Colonic mucosa (tissue), 4 donors: ENCODE data around the gene IDNK. TPM values are rescaled to one million over a fixed set of nuclear protein-coding genes. Genes with fewer than 3 reads are reported as not detected.

Experiments
- DNase-seq: peaks from one replicate; pipeline ENCODE4 v3.0.0-alpha.2; 2020
- H3K27ac ChIP-seq: fragments of 200-600 bp; one replicate; pipeline ENCODE4 v1.8.0; 2021
- H3K27me3 ChIP-seq: fragments of 200-600 bp; one replicate; pipeline ENCODE4 v1.8.0; 2021
- H3K36me3 ChIP-seq: fragments of 200-600 bp; one replicate; pipeline ENCODE4 v1.8.0; 2021
- H3K4me1 ChIP-seq: fragments of 200-600 bp; one replicate; pipeline ENCODE4 v1.8.0; 2021; ENCODE audit warnings: mild to moderate bottlenecking
- H3K4me3 ChIP-seq: fragments of 200-600 bp; one replicate; pipeline ENCODE4 v1.8.0; 2021
- H3K9ac ChIP-seq, 2 donors: one replicate each; pipeline ENCODE4 v1.7.0; 2013; ENCODE audit warnings: control low read depth in 2 of 2, low read depth in 2 of 2, low read length in 2 of 2
- H3K9me3 ChIP-seq: fragments of 200-600 bp; one replicate; pipeline ENCODE4 v1.8.0; 2021
- intact Hi-C: fragments of 100-400 bp; cut with DNase I; formaldehyde crosslinking; loops from one replicate; pipeline ENCODE4 v1.14.1; 2022
- total RNA-seq, 2 donors: library from RNA; stranded (reverse); fragmentation: NEBNext Ultra II Directional in 1 of 2; extraction: Animal tissue kit (Norgen Biotek cat#: 25700) in 1 of 2; gene quantifications; one replicate each; pipeline ENCODE4 v1.2.1, GENCODE V29; 2021
- TF ChIP-seq, protein P1 (sequence below): fragments of 200-600 bp; IDR thresholded peaks from one replicate; pipeline ENCODE4 v1.8.0; 2022; ENCODE audit warnings: antibody characterized with exemption, mild to moderate bottlenecking
- donor health status: healthy.
- donor health status: DM: no; HTN: no; CAD: no.
- donor health status: DM: no; HTN: no; CAD: no.

The IDNK gene
- total RNA-seq, 2 donors from 2014 or later, result 4.9 to 7.4 TPM

- no peaks in the 10 kb centered on the region for H3K9me3 ChIP-seq
- no peak overlapping the region for H3K4me3 ChIP-seq
- no peak overlapping the region for H3K27ac ChIP-seq
- no peaks in the 10 kb centered on the region for H3K4me1 ChIP-seq
- no peak for DNase-seq
- H3K36me3 ChIP-seq, result no peaks in the 10 kb centered on the region
- TF ChIP-seq, protein P1, sequence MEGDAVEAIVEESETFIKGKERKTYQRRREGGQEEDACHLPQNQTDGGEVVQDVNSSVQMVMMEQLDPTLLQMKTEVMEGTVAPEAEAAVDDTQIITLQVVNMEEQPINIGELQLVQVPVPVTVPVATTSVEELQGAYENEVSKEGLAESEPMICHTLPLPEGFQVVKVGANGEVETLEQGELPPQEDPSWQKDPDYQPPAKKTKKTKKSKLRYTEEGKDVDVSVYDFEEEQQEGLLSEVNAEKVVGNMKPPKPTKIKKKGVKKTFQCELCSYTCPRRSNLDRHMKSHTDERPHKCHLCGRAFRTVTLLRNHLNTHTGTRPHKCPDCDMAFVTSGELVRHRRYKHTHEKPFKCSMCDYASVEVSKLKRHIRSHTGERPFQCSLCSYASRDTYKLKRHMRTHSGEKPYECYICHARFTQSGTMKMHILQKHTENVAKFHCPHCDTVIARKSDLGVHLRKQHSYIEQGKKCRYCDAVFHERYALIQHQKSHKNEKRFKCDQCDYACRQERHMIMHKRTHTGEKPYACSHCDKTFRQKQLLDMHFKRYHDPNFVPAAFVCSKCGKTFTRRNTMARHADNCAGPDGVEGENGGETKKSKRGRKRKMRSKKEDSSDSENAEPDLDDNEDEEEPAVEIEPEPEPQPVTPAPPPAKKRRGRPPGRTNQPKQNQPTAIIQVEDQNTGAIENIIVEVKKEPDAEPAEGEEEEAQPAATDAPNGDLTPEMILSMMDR, result no peak
- H3K27me3 ChIP-seq, result no peaks in the 10 kb centered on the region
- no peak overlapping the region for H3K9ac ChIP-seq
- intact Hi-C loops, result no loop called here
Measured at GRCh38 chr9:83656032-83656680, 33.2 kb downstream of the IDNK start.

- intact Hi-C loops, result no loop called here
- H3K27me3 ChIP-seq, result no peaks in the 10 kb centered on the region
- peaks cover 7% of the 10 kb centered on the region for H3K36me3 ChIP-seq
Measured at GRCh38 chr9:83656952-83657351, 34.0 kb downstream of the IDNK start.

DNA sequence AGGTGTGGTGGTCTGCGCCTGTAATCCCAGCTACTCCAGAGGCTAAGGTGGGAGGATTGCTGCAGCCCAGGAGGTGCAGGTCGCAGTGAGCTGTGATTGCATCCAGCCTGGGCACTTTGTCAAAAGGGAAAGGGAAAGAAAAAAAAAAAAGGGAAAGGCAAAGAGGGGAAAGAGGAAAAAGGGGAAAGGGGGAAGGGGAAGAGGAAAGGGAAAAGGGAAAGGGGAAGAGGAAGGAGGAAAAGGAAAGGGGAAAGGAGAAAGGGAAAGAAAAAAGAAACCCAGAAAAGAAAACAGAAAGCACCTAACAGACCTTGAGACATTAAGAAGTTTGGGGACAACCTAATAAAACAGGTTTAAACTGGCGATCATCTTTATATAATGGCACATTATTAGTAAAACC, 40.0 kb downstream of the IDNK start:
- Histone ChIP-seq H3K9me3 (no peaks in the 10 kb centered on the region), H3K36me3 (peaks cover 14% of the 10 kb centered on the region), H3K27ac (no peak overlapping the region), H3K4me1 (no peaks in the 10 kb centered on the region), H3K9ac (no peak overlapping the region), H3K4me3 (no peak overlapping the region), H3K27me3 (no peaks in the 10 kb centered on the region)
- no peak for DNase-seq
- TF ChIP-seq, protein P1, result no peak
- intact Hi-C loops, result no loop called here

More at GRCh38 chr9:83656952-83657351, 34.0 kb downstream of the IDNK start:
- no peak overlapping the region for H3K9ac ChIP-seq
- TF ChIP-seq, protein P1, result no peak
- no peaks in the 10 kb centered on the region for H3K9me3 ChIP-seq
- H3K4me1 ChIP-seq, result no peaks in the 10 kb centered on the region
- DNase-seq, result no peak
- no peak overlapping the region for H3K27ac ChIP-seq
- no peak overlapping the region for H3K4me3 ChIP-seq

GRCh38 chr9:83665580-83666200, 42.7 kb downstream of the IDNK start:
- Histone ChIP-seq H3K27ac (no peak overlapping the region), H3K4me3 (no peak overlapping the region), H3K36me3 (peaks cover 14% of the 10 kb centered on the region), H3K9me3 (no peaks in the 10 kb centered on the region), H3K4me1 (no peaks in the 10 kb centered on the region), H3K27me3 (no peaks in the 10 kb centered on the region), H3K9ac (no peak overlapping the region)
- TF ChIP-seq, protein P1, result no peak
- intact Hi-C loops, result no loop called here
- no peak for DNase-seq

DNA sequence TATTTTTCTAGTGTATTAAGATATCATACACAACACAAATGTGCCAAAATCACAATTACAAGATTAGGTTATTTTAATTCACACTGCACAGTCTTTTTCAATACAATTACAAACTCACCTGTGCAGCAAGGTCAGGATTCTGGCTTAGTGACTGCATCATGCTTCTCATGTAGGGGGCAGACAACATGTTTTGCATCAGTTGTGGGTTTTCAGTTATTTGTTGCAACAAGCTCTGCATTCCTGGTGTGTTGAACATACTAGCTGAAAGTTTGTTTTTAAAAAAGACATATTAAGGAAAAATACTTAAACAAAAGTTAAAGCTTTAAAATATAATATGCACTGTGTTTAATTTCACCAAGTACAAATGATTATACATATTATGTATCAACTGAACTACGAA, 46.1 kb downstream of the IDNK start:
- Histone ChIP-seq H3K4me1 (no peaks in the 10 kb centered on the region), H3K9ac (no peak overlapping the region), H3K9me3 (no peaks in the 10 kb centered on the region), H3K36me3 (no peaks in the 10 kb centered on the region), H3K27ac (no peak overlapping the region), H3K4me3 (no peak overlapping the region), H3K27me3 (no peaks in the 10 kb centered on the region)
- intact Hi-C loops, result no loop called here
- no peak for DNase-seq
- TF ChIP-seq, protein P1, result no peak
